Measurements from ENCODE around the gene LAMA5. TPM values are rescaled to one million over a fixed set of nuclear protein-coding genes. Genes with fewer than 3 reads are reported as not detected.

LAMA5 gene
- total and polyA plus RNA-seq, 2 of the 8 experiments (the other 6 are each of a cell fraction or from before 2014, with no cell fraction given): 34.4 to 225 TPM

- Histone ChIP-seq H4K20me1 (replicated peaks in 1 of 2; ENCODE audit: control insufficient read depth in 1 of 2, insufficient read depth in 2 of 2, low read length in 2 of 2) (peaks cover 7% of the 10 kb centered on the region in 2 experiments), H2BK15ac (ENCODE audit: low read length) (peak overlapping the region; percentile 95; the same call in 1 of the 2 replicates), H2BK120ac (replicated peaks; ENCODE audit: low read depth, low read length) (peak overlapping the region; percentile 77), H4K5ac (ENCODE audit: insufficient read length, low read depth, low read length) (peak overlapping the region; percentile 86), H3K23me2 (ENCODE audit: low read depth, low read length) (peaks cover 12% of the 10 kb centered on the region), H4K8ac (ENCODE audit: extremely low read depth, insufficient read depth, low read length) (peak overlapping the region; percentile 83; the same call in 1 of the 2 replicates), H3K79me2 (ENCODE audit: control insufficient read depth in 1 of 2, insufficient read depth in 2 of 2, low read length in 2 of 2) (peaks cover 11 to 31% of the 10 kb centered on the region in 2 experiments; a peak in 3 of 4 replicates), H3K23ac (ENCODE audit: insufficient read length) (no peak overlapping the region), H2BK12ac (ENCODE audit: low read depth, low read length) (peak overlapping the region; percentile 90; the same call in 1 of the 2 replicates), H2BK20ac (ENCODE audit: low read length) (peak overlapping the region; percentile 86; the same call in 1 of the 2 replicates), H2BK5ac (ENCODE audit: low read depth, low read length) (peak overlapping the region; percentile 93; the same call in 1 of the 2 replicates), H3K27ac (ENCODE audit: low read depth, low read length) (no peak overlapping the region), H3K9ac (replicated peaks in 1 of 4; ENCODE audit: extremely low read depth in 1 of 4, low read depth in 3 of 4, low read length in 3 of 4) (no peak overlapping the region; a peak in 3 of 7 replicates), H2AK5ac (ENCODE audit: low read depth, low read length) (no peak overlapping the region; the same call in 1 of the 2 replicates), H3K36me3 (ENCODE audit: control insufficient read depth in 2 of 4, insufficient read depth in 4 of 4, low read length in 3 of 4) (no peaks in the 10 kb centered on the region), H2AFZ (ENCODE audit: low read length) (no peak overlapping the region), H4K91ac (replicated peaks; ENCODE audit: insufficient read length, low read length) (peak overlapping the region; percentile 98), H3K4ac (replicated peaks; ENCODE audit: insufficient read length, low read depth, low read length) (no peak overlapping the region), H3K4me1 (replicated peaks in 1 of 4; ENCODE audit: control insufficient read depth in 3 of 4, insufficient read depth in 4 of 4, low read length in 3 of 4) (peaks cover 11 to 58% (median 50%) of the 10 kb centered on the region in 4 experiments), H3K18ac (ENCODE audit: extremely low read depth, low read length) (peak overlapping the region; percentile 95), H3K56ac (replicated peaks; ENCODE audit: insufficient read length, low read depth, low read length) (peak overlapping the region; percentile 70), H3K4me3 (ENCODE audit: extremely low read depth in 1 of 4, insufficient read depth in 2 of 4, low read depth in 3 of 4, low read length in 4 of 4) (peak overlapping the region; percentile 10 to 77 (median 58); a peak in 6 of 8 replicates), H3K79me1 (ENCODE audit: low read depth, low read length) (peaks cover 5% of the 10 kb centered on the region), H3K4me2 (ENCODE audit: insufficient read depth in 1 of 2, low read depth in 2 of 2, low read length in 2 of 2) (peak overlapping the region; percentile 85 to 86), H3K14ac (ENCODE audit: insufficient read length) (no peak overlapping the region), H3K9me3 (ENCODE audit: insufficient read depth in 2 of 2, low read depth in 1 of 2, low read length in 1 of 2) (no peaks in the 10 kb centered on the region), H3K27me3 (replicated peaks in 1 of 4; ENCODE audit: control insufficient read depth in 3 of 4, extremely low read depth in 1 of 4, insufficient read depth in 3 of 4, low read length in 3 of 4) (no peaks in the 10 kb centered on the region)
- TF ChIP-seq SIN3A (conservative IDR thresholded peaks at IDR 0.05 in 1 of 2, IDR thresholded peaks at IDR 0.05 in 1 of 2; ENCODE audit: low read depth in 1 of 2, low read length in 2 of 2): no peak
- no peak for TF ChIP-seq SP2 (IDR thresholded peaks at IDR 0.05; ENCODE audit: low read length)
- TF ChIP-seq CTBP2 (IDR thresholded peaks at IDR 0.05; ENCODE audit: borderline replicate concordance, insufficient read depth, insufficient read length, low read length): peak; percentile 15
- DNase-seq (ENCODE audit: low read depth in 1 of 2, low spot score in 2 of 2) (peak in 1 of 2 experiments; percentile 79), FAIRE-seq (no peak)
- WGBS, 2 experiments (ENCODE audit: extremely low coverage in 1 of 2, insufficient coverage in 1 of 2, insufficient read length in 1 of 2, insufficient replicate concordance in 2 of 2, low coverage in 1 of 2, low lambda C conversion rate in 2 of 2, missing lambda C conversion rate in 1 of 2): 7% methylated on average over 12 of the region's 15 CpGs; no CpG with 5 or more reads in 1 of the 2 experiments
- ChIA-PET POLR2A (ENCODE audit: partially characterized antibody) (interaction anchor here (0.7 to 12.6 kb wide), 18 partner anchors 8 to 150 kb away, joined by 3 to 213 read pairs (median 4); partner anchors contain the start of genes ADRM1 and RPS21), CTCF (ENCODE audit: partially characterized antibody) (interaction anchor here (0.5 to 10.9 kb wide), 23 partner anchors 9 to 1686 kb away, joined by 3 to 212 read pairs (median 4); partner anchors contain the start of gene RPS21)
These were observed 1.4 kb upstream of the LAMA5 start for GRCh38 chr20:62368392-62368975.

Measured in H1 (cell line).